ENCODE data around the gene WNK2.

The WNK2 gene

GRCh38 chr9:93221044-93221443, 37.1 kb downstream of the WNK2 start:
- H3K4me3 ChIP-seq (ENCODE audit: low read depth, low read length) = no peak overlapping the region
- no peak for DNase-seq (ENCODE audit: low read depth)
- no peak for TF ChIP-seq CTCF (IDR thresholded peaks at IDR 0.05; ENCODE audit: low read depth, low read length, missing control alignments)

- DNase-seq (ENCODE audit: low read depth) = no peak
- H3K4me3 ChIP-seq (ENCODE audit: low read depth, low read length) = no peak overlapping the region
- no peak for TF ChIP-seq CTCF (IDR thresholded peaks at IDR 0.05; ENCODE audit: low read depth, low read length, missing control alignments)
Measured at GRCh38 chr9:93222890-93223259, 38.9 kb downstream of the WNK2 start.

DNA sequence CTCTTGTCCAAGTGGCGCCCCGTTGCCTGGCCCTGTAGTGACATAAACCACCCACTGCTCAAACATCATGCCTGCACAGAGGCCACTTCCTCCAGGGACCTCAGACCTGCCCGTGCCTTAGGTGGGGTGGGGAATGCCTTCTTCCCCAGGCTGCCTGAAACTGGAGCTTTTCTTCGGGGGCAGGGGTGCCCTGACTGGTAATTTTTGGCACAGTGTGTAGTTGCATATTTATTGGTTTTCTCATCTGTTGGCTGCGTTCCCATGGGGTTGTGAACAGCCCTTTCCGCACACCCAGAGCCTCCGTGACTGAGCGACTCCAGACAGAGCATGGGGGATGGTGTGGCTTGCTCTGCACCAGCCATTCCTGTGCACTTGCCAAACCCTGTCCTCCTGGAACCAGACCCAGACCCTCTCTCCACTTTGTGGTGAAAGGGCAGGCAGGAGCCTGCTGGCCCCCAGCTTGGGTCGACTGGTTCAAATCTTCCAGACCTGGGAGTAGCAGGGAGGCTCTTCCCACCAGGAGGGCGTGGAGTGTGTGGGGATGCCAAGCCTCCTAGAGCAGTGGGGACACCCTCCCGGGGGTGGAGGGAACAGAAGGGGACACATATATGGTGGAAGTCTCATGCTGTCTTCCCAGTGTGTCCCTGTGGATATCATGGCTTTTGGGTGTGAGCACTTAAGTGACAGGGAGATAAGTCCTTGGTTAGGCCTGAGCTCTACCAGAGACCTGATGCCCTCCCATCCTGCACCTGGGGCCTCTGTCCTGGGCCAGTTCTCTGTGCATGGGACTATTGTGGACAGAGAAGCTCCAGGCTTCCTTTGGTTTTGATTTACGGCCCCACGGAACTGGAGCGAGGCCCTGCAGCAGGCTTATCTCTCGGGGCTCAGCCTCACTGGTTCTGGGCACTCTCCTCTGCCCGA, 39.6 kb downstream of the WNK2 start:
- no peak for TF ChIP-seq CTCF (IDR thresholded peaks at IDR 0.05; ENCODE audit: low read depth, low read length, missing control alignments)
- no peak overlapping the region for H3K4me3 ChIP-seq (ENCODE audit: low read depth, low read length)
- no peak for DNase-seq (ENCODE audit: low read depth)

- no peak overlapping the region for H3K4me3 ChIP-seq (ENCODE audit: low read depth, low read length)
- no peak for DNase-seq (ENCODE audit: low read depth)
- no peak for TF ChIP-seq CTCF (IDR thresholded peaks at IDR 0.05; ENCODE audit: low read depth, low read length, missing control alignments)
Measured at GRCh38 chr9:93224591-93224990, 40.7 kb downstream of the WNK2 start.

DNA sequence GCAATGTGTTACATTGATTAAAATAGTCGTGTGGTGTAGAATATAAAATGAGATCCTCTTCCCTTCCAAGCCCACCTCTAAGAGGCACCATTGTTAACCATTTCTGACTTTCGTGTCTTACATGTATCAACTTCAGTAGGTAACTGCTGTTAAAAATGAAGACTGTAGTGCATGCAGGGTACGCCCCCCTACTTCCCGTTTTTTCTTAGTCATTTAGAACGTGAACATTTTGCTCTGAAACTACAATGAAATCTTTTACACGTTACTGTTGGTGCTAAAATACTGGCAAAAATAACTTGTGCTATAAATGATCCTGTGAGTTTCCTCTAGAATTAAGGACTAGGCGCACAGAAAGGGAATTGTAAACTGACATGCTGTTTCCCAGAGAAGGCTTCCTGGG, 41.5 kb downstream of the WNK2 start:
- no peak for DNase-seq (ENCODE audit: low read depth)
- TF ChIP-seq CTCF (IDR thresholded peaks at IDR 0.05; ENCODE audit: low read depth, low read length, missing control alignments) = no peak
- H3K4me3 ChIP-seq (ENCODE audit: low read depth, low read length) = no peak overlapping the region

DNA sequence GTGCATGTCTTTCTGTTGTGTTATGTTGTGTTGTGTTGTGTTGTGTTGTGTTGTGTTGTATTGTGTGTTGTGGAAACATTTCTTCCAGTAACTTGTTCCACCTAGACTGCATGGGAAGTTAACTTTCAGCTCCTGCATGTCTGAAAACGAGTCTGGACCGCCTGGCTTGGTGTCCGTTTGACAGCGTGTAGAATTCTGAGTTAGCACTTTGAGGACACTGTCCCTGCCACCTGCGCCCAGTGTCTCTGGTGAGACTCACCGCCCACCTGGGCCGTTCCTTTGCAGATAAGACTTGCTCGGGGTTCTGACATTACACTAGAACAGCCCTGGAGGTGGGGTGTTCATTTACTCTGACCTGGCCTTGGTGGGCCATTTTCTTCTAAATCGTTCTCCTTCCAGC, 42.0 kb downstream of the WNK2 start:
- H3K4me3 ChIP-seq (ENCODE audit: low read depth, low read length) = no peak overlapping the region
- TF ChIP-seq CTCF (IDR thresholded peaks at IDR 0.05; ENCODE audit: low read depth, low read length, missing control alignments) = no peak
- no peak for DNase-seq (ENCODE audit: low read depth)

GRCh38 chr9:93226819-93227218, 42.9 kb downstream of the WNK2 start:
- no peak for DNase-seq (ENCODE audit: low read depth)
- H3K4me3 ChIP-seq (ENCODE audit: low read depth, low read length) = no peak overlapping the region

More at GRCh38 chr9:93226819-93227218, 42.9 kb downstream of the WNK2 start:
- no peak for TF ChIP-seq CTCF (IDR thresholded peaks at IDR 0.05; ENCODE audit: low read depth, low read length, missing control alignments)

Data from GM12864 (cell line).